ENCODE data around the gene GAK.
A peak's percentile ranks its signal among the peaks of the same experiment; 100 is the strongest.
"Not testable (repeated sequence)": the region's sequence is repeated elsewhere in the genome, so short reads cannot be mapped to it uniquely, and the experiment has no call there.

GAK gene

GRCh38 chr4:825971-826330 lies 106.2 kb downstream of the GAK start, which contains the start of gene CPLX1:
CPLX1 (minus strand) TSS chr4:826129; CDS start chr4:824522, 1,607 bp downstream.
- peak; percentile 77 for DNase-seq

GRCh38 chr4:825063-825970 lies 106.8 kb downstream of the GAK start:
- peak; percentile 30 for DNase-seq

DNA sequence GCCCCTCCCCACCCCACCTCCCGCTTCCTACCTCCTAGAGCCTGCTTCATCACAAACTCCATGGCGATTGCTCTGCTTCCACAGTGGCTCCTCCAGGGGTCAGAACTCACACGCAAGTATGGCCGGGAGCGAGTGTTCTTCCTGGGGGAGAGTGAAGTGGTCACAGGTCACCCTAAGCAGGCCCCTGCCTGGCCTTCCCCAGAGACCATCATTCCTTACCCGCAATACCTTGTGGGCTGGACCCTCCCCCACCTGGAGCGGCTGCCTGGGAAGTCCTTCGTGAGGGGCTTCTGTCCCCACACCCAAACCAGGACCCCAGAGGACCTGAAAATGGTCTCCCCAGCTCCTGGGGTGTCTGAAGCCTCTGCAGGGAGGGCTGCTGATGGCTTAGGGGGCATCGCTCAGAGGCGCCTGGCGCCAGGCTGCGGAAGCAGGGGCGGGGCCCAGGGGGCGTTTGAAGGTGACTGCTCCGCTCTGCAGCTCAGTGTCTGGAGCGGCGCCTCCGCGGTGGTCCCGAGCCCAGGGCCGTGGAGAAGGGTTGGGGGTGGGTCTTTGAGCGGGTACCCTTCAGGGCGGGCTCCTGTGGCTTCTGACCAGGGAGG lies 107.6 kb downstream of the GAK start:
- peak; percentile 38 for DNase-seq

DNA sequence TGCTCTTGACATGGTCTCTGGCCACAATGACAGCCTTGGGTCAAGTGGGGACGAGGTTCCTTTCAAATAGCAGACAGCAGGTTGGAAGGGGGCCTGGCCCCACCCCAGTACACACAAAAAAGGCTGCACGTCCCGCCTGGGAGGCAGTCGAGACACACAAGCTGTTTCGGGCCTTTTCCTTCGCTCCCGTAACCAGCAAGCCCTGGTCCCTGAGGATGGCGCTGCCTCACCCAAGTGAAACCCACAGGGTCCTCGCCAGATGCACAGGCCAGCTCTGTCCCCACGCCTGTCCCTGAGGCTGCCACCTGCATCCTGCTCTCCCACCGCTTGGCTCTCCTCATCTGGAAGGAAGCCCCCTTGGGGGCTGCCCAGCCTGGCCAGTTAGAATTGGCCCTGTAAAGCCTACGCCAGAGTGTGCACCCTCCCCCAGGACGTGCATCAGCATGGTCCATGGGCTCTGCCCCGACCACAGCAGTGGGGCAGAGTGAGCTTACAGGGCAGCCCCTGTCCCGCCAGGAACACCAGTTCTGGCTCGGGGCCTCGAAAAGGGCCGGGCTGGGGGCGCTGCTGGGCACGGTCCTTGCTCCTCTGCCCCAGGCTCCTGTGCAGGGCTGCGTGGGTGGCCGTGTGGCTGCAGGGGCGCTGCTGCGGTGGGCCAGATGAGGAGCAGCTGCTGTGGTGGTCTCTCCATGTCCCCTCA lies 108.2 kb downstream of the GAK start:
- no peak for DNase-seq

- DNase-seq, result no peak
Observed at GRCh38 chr4:823176-823760, 108.8 kb downstream of the GAK start.

DNA sequence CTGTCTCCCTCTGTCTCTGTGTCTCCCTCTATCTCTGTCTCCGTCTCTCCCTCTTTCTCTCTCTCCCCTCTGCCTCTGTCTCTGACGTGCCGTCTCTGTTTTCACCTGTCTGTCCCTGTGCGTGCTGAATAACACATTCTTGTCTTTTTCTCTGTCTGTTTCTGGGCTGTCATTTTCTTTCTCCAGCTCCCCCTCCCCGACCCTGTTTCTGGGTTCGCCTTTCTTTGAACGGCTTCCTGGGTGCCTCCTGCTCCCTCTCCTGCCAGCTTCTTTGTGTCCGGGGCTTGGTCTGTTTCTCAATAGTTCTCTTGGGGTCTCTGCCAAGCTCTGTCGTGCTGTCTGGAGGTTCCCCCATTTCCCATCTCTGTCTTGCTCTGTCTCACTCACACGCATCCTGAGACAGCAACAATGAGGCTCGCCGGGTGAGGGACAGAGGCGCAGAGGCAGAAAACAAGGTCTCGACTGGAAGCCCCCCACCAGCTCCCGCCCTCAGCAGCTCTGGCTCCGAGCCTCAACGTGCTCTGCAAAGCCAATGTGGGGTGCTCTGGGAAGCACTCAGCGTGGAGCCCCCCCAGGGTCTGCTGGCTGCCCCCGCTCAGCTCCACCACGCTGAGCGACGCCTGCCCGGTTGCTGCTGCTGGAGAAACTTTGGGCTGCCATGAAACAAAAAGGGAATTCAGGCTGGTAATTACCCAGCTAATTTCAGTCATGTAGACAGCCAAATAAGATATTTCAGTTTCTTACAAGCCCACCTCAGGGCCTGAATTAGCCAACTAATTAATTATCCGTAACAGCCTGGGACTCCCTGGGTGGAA lies 109.5 kb downstream of the GAK start:
- DNase-seq, result no peak

DNA sequence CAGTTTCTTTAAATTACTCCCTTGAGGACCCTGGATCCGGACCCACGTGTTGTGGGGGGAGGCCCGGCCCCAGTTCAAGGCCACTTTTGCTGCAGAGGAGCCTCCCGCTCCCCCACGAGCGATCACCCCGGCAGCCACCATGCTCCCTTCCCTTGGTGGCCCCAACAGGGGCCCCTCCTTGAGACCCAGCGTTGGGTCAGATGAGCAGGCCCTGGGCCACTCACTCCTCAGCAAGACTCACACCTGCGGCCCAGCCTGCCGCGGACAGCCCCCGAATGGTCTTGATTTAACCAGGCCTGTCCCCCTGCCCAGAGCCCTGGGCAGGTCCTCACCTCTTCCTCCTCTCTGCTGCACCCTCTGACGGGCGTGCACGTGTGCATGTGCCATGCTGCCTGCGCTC lies 110.5 kb downstream of the GAK start:
- DNase-seq, result no peak

GRCh38 chr4:821181-821591 lies 110.9 kb downstream of the GAK start:
- no peak for DNase-seq

- DNase-seq, result no peak
Observed at GRCh38 chr4:820230-821172, 111.6 kb downstream of the GAK start.

- no peak for DNase-seq
Observed at GRCh38 chr4:819401-820229, 112.5 kb downstream of the GAK start.

- DNase-seq, result no peak
Observed at GRCh38 chr4:818106-818921, 113.8 kb downstream of the GAK start.

- no peak for DNase-seq
Observed at GRCh38 chr4:815464-816146, 116.5 kb downstream of the GAK start.

- no peak for DNase-seq
Observed at GRCh38 chr4:814312-814850, 117.7 kb downstream of the GAK start.

GRCh38 chr4:813900-814299 lies 118.2 kb downstream of the GAK start:
- no peak for DNase-seq

DNA sequence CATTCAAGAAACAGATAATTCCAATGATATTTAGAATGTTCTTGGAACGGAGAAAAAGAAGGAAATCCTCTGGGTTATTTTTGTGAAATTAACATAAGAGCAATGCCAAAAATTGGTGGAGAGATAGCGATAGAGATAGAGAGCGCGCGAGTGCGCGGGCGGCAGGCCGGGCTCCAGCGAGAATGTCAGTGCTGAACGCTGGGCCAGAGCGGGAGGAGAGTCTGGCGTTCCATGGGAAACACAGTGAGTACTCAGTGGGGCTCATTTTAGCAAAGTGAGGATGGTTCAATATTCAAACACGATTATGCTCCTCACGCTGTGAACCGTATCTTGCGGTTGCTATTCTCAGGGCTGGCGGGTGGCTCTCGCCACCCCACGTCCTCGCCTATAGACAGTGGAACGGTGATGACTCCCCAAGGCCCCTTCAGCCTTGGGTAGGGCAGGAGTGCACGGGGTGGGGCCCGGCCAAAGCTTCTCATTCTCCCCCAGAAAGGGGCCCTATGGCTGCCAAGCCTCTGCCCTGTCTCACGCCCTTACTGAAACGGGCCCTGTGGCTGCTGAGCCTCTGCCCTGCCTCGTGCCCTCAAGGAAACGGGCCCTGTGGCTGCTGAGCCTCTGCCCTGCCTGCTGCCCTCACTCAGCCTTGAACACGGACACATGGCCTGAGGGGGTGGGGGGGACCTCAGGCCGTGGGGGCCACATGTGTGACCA lies 123.1 kb downstream of the GAK start:
- no peak for DNase-seq

- DNase-seq, result no peak
Observed at GRCh38 chr4:807792-808191, 124.3 kb downstream of the GAK start.

- DNase-seq, result not testable (repeated sequence)
Observed at GRCh38 chr4:806979-807378, 125.1 kb downstream of the GAK start.

- no peak for DNase-seq
Observed at GRCh38 chr4:804804-805203, 127.3 kb downstream of the GAK start.
